ENCODE results near the gene AATF.

GRCh38 chr17:36992701-36993100 is 43.9 kb downstream of the AATF start:
- TF ChIP-seq CTCF (IDR thresholded peaks at IDR 0.05) = no peak
- TF ChIP-seq POLR2A (IDR thresholded peaks at IDR 0.05) = no peak

Data from Peyer's patch (tissue), 4 donors.